SK-N-SH (cell line): Measurements from ENCODE around the gene AEN. TPM values are rescaled to one million over a fixed set of nuclear protein-coding genes. Genes with fewer than 3 reads are reported as not detected.

Source experiments
- CTCF ChIA-PET: fragments of 300-600, 350-600 bp; formaldehyde crosslinking; extraction: SDS; loops from one replicate; lab custom pipeline; 2021; lab: Yijun Ruan, JAX
- POLR2A ChIA-PET: fragments of 350-600 bp; sonication (Branson Sonifier 250); formaldehyde crosslinking; extraction: SDS; loops from one replicate; lab custom pipeline; 2020; ENCODE audit warnings: antibody characterized with exemption, inconsistent platforms; lab: Yijun Ruan, JAX
- DNase-seq: peaks from one replicate; pipeline ENCODE4 v3.0.0; 2012
- H2AFZ ChIP-seq: fragments of 200-600 bp; sonication (generic); 2 replicates; pipeline ENCODE4 v1.8.1; 2016; ENCODE audit warnings: antibody characterized with exemption, mild to moderate bottlenecking, low read depth
- H3F3A ChIP-seq: fragments of 200-600 bp; sonication (generic); replicated peaks from 2 replicates; pipeline ENCODE3; 2016; ENCODE audit warnings: antibody characterized with exemption, mild to moderate bottlenecking; ENCODE audit not compliant: insufficient read depth
- H3K27ac ChIP-seq, 2 experiments: fragments of 200-500 bp in 1 of 2; fragments of 200-600 bp in 1 of 2; sonication (Bioruptor generic) in 1 of 2; sonication (generic), shearing (Covaris generic) in 1 of 2; 2 replicates each; pipeline versions ENCODE4 v1.5.1 to v1.6.1; 2014 to 2016; ENCODE audit warnings: low read depth in 2 of 2, inconsistent platforms in 1 of 2, low read length in 1 of 2, mild to moderate bottlenecking in 1 of 2, mixed read lengths in 1 of 2
- H3K27me3 ChIP-seq: fragments of 200-600 bp; sonication (generic), shearing (Covaris generic); 2 replicates; pipeline ENCODE4 v1.6.1; 2016; ENCODE audit warnings: mixed run types; ENCODE audit not compliant: insufficient read depth
- H3K36me3 ChIP-seq, 2 experiments: fragments of 200-500 bp in 1 of 2; fragments of 200-600 bp in 1 of 2; sonication (Bioruptor generic) in 1 of 2; sonication (generic) in 1 of 2; replicated peaks in 1 of 2; 2 replicates each; pipeline versions ENCODE3 to v1.5.1; 2014 to 2016; ENCODE audit warnings: low read length in 1 of 2, mild to moderate bottlenecking in 1 of 2; ENCODE audit not compliant: insufficient read depth in 2 of 2, control insufficient read depth in 1 of 2
- H3K4me1 ChIP-seq, 2 experiments: fragments of 200-500 bp in 1 of 2; fragments of 200-600 bp in 1 of 2; sonication (Bioruptor generic) in 1 of 2; sonication (generic), shearing (Covaris generic) in 1 of 2; 2 replicates each; pipeline versions ENCODE4 v1.5.1 to v1.6.1; 2014 to 2016; ENCODE audit warnings: low read depth in 1 of 2, low read length in 1 of 2, mixed run types in 1 of 2; ENCODE audit not compliant: insufficient read depth in 2 of 2, control insufficient read depth in 1 of 2
- H3K4me2 ChIP-seq: fragments of 200-600 bp; sonication (generic), shearing (Covaris generic); 2 replicates; pipeline ENCODE4 v1.6.1; 2017; ENCODE audit warnings: mixed run types
- H3K4me3 ChIP-seq, 2 experiments: fragments of 200-500 bp in 1 of 2; fragments of 200-600 bp in 1 of 2; sonication (Bioruptor generic) in 1 of 2; sonication (generic), shearing (Covaris generic) in 1 of 2; 2 replicates each; pipeline versions ENCODE4 v1.5.1 to v1.8.1; 2014 to 2016; ENCODE audit warnings: low read depth in 2 of 2, inconsistent platforms in 1 of 2, low read length in 1 of 2, mild to moderate bottlenecking in 1 of 2, mixed read lengths in 1 of 2, moderate library complexity in 1 of 2
- H3K79me2 ChIP-seq: fragments of 200-600 bp; sonication (generic); 2 replicates; pipeline ENCODE4 v1.8.1; 2017; ENCODE audit warnings: mild to moderate bottlenecking; ENCODE audit not compliant: insufficient read depth
- H3K9ac ChIP-seq: fragments of 200-600 bp; sonication (generic); 2 replicates; pipeline ENCODE4 v1.6.1; 2017; ENCODE audit warnings: mixed run types
- H3K9me2 ChIP-seq: fragments of 200-600 bp; sonication (generic); 2 replicates; pipeline ENCODE4 v1.6.1; 2017; ENCODE audit warnings: mixed run types
- H3K9me3 ChIP-seq: fragments of 200-600 bp; sonication (generic); 2 replicates; pipeline ENCODE4 v1.6.1; 2017; ENCODE audit warnings: mixed run types, mild to moderate bottlenecking, moderate library complexity
- H4K20me1 ChIP-seq: fragments of 200-600 bp; sonication (generic); 2 replicates; pipeline ENCODE4 v1.6.1; 2017; ENCODE audit warnings: mild to moderate bottlenecking, mixed run types; ENCODE audit not compliant: insufficient read depth
- GATA2 ChIP-seq: sonication (generic); formaldehyde crosslinking; IDR thresholded peaks from 2 replicates; pipeline ENCODE4 v1.5.0; 2020; ENCODE audit warnings: mild to moderate bottlenecking, missing genetic modification reagents
- JUND ChIP-seq: IDR thresholded peaks from 2 replicates; pipeline ENCODE4 v1.4.0; 2012
- MEF2A ChIP-seq: IDR thresholded peaks from 2 replicates; pipeline ENCODE4 v1.4.0; 2012; ENCODE audit warnings: low read depth, borderline replicate concordance
- NFIC ChIP-seq: IDR thresholded peaks from 2 replicates; pipeline ENCODE4 v1.4.0; 2012; ENCODE audit warnings: borderline replicate concordance
- RFX5 ChIP-seq: IDR thresholded peaks from 2 replicates; pipeline ENCODE4 v1.6.1; 2012; ENCODE audit warnings: mild to moderate bottlenecking, improper control_type of control experiment, low read length
- RXRA ChIP-seq: IDR thresholded peaks from 2 replicates; pipeline ENCODE4 v1.4.0; 2012; ENCODE audit warnings: low read depth, mild to moderate bottlenecking, borderline replicate concordance
- SIN3A ChIP-seq: IDR thresholded peaks from 2 replicates; pipeline ENCODE4 v1.6.1; 2012; ENCODE audit warnings: low read depth, mild to moderate bottlenecking, low read length, moderate library complexity, borderline replicate concordance
- SMC3 ChIP-seq: IDR thresholded peaks from 2 replicates; pipeline ENCODE4 v1.6.1; 2012; ENCODE audit warnings: low read depth, low read length, improper control_type of control experiment
- TCF12 ChIP-seq: IDR thresholded peaks from 2 replicates; pipeline ENCODE4 v1.4.0; 2012
- YY1 ChIP-seq: IDR thresholded peaks from 2 replicates; pipeline ENCODE4 v1.4.0; 2012; ENCODE audit warnings: low read depth, mild to moderate bottlenecking
- WGBS: methylation state at CpG from one replicate; pipeline ENCODE4 v1.1.6; 2017; ENCODE audit warnings: low lambda C conversion rate; 5-methylcytosine and 5-hydroxymethylcytosine counted together
- polyA plus RNA-seq, 3 experiments: library from polyadenylated mRNA; depleted of rRNA; stranded (reverse); fragments of >200 nt; gene quantifications; 2 replicates each; pipeline ENCODE4 v1.2.3, GENCODE V29; 2012
- TF ChIP-seq, protein P1 (sequence below): IDR thresholded peaks from 2 replicates; pipeline ENCODE4; 2012
- TF ChIP-seq, protein P2 (sequence below): IDR thresholded peaks from 2 replicates; pipeline ENCODE4 v1.4.0; 2012; ENCODE audit warnings: low read depth
- TF ChIP-seq, protein P3 (sequence below): IDR thresholded peaks from 2 replicates; pipeline ENCODE4 v1.4.0; 2012; ENCODE audit warnings: low read depth, borderline replicate concordance
- TF ChIP-seq, protein P4 (sequence below): fragments of 200-600 bp; sonication (generic); IDR thresholded peaks from 2 replicates; pipeline ENCODE4 v1.6.1; 2017; ENCODE audit warnings: antibody characterized with exemption, mild to moderate bottlenecking, moderate library complexity

AEN gene
- polyA plus RNA-seq, 1 of the 3 experiments (the other 2 are of a cell fraction): 46.4 TPM

DNA sequence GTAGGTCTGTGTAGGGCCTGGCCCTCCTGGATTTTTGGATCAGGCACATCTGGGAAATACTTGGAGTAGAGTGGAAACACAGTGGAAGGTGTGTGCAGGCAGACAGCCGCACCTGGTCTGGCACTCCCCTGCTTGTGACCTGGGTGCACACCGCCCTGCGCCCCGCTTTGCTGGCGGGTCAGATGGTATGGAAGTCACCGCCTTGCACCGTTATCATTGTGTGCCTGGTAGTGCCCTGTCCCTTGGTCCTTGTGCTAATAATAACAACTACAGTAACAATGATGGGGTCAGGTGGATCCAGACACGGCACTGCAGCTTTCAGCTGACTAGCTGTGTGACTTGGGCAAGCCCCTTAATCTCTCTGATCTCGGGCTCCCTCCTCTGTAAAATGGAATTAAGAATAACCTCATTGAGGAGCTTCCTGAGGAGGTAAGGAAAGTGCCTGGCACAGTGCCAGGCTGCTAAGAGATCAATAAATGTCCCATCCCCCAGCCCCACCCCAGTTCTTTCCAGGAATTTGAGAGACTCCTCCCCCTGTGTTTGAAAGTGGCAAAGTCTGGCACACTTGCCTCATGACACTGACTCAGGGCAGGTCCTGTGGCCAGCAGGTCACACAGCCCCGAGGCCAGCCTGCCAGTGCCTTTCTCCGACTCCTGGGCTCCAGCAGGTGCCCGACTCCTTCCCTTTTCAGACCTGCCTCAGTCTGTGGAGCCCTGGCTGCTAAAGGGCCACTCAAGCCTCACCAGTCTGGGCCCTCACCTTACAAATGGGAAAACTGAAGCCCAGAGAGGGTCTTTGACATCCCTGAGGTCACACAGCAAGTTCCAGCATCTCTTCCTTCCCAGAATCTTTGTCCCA, 27.4 kb downstream of the AEN start:
- 90% methylated on average over 11 of the region's 12 CpGs for WGBS
- no peaks in the 10 kb centered on the region for H3K27me3 ChIP-seq
- peak overlapping the region; percentile 33; the same call in 1 of the 2 replicates for H3K4me2 ChIP-seq
- H3K36me3 ChIP-seq: no peaks in the 10 kb centered on the region
- TF ChIP-seq SIN3A (no peak), RXRA (no peak)
- peaks cover 5% of the 10 kb centered on the region for H3F3A ChIP-seq
- peak overlapping the region in 1 of 2 experiments; percentile 76; a peak in 2 of 4 replicates for H3K27ac ChIP-seq
- CTCF ChIA-PET: interaction anchor here (1.0 to 1.9 kb wide), 2 partner anchors 8 to 11 kb away, joined by 3 to 9 read pairs; no protein-coding TSS in a partner anchor
- no peaks in the 10 kb centered on the region for H3K9me2 ChIP-seq
- no peaks in the 10 kb centered on the region for H3K9me3 ChIP-seq
- H2AFZ ChIP-seq: no peak overlapping the region
- no peak overlapping the region for H3K4me3 ChIP-seq
- H3K4me1 ChIP-seq: peaks cover 6 to 28% of the 10 kb centered on the region in 2 experiments; a peak in 2 of 4 replicates
- no peak overlapping the region for H3K9ac ChIP-seq
- no peaks in the 10 kb centered on the region for H4K20me1 ChIP-seq
- POLR2A ChIA-PET: no interaction called here
- peak; percentile 29 for DNase-seq
- no peaks in the 10 kb centered on the region for H3K79me2 ChIP-seq

DNA sequence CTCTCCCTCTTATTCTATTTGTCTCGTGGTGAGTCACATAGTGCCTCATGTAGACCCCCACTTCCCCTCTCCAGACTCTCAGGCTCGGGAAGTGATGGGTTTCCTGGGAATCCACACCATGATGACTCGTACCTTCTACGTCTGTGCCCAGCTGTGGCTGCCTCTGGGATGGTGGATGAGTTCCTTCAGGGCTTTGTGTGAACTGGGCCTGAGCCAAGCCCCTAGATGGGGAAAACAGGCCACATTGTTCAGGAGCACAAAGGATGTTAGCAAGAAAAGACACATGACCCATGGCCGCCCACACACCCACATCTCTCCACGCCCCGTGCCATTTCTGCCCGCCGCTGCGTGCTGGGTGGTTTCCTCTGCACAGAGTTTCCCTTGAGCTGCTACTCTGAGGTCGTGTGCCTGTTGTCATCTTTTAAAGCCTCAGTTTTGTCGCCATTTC, 28.2 kb downstream of the AEN start:
- H3K79me2 ChIP-seq: no peaks in the 10 kb centered on the region
- H3K36me3 ChIP-seq: no peaks in the 10 kb centered on the region
- peak overlapping the region in 1 of 2 experiments; percentile 76; a peak in 2 of 4 replicates for H3K27ac ChIP-seq
- H3K9me2 ChIP-seq: no peaks in the 10 kb centered on the region
- ChIA-PET CTCF (interaction anchor here (1.0 kb wide), 1 partner anchor 10 kb away, joined by 3 read pairs; no protein-coding TSS in a partner anchor), POLR2A (no interaction called here)
- peak; percentile 43 for DNase-seq
- H3K4me1 ChIP-seq: peaks cover 6 to 31% of the 10 kb centered on the region in 2 experiments; a peak in 2 of 4 replicates
- no peak overlapping the region for H3K9ac ChIP-seq
- H3F3A ChIP-seq: peaks cover 5% of the 10 kb centered on the region
- no peaks in the 10 kb centered on the region for H3K9me3 ChIP-seq
- H3K27me3 ChIP-seq: no peaks in the 10 kb centered on the region
- H4K20me1 ChIP-seq: no peaks in the 10 kb centered on the region
- TF ChIP-seq JUND (0 out of 2 replicates have a peak, but pooled peaks have one; percentile 29), TCF12 (peak; percentile 45), SMC3 (no peak), NFIC (peak; percentile 31; the same call in 1 of the 2 replicates)
- H3K4me2 ChIP-seq: peak overlapping the region; percentile 33; the same call in 1 of the 2 replicates
- H3K4me3 ChIP-seq: no peak overlapping the region
- WGBS: 53% methylated on average over 12 of the region's 12 CpGs
- no peak overlapping the region for H2AFZ ChIP-seq

DNA sequence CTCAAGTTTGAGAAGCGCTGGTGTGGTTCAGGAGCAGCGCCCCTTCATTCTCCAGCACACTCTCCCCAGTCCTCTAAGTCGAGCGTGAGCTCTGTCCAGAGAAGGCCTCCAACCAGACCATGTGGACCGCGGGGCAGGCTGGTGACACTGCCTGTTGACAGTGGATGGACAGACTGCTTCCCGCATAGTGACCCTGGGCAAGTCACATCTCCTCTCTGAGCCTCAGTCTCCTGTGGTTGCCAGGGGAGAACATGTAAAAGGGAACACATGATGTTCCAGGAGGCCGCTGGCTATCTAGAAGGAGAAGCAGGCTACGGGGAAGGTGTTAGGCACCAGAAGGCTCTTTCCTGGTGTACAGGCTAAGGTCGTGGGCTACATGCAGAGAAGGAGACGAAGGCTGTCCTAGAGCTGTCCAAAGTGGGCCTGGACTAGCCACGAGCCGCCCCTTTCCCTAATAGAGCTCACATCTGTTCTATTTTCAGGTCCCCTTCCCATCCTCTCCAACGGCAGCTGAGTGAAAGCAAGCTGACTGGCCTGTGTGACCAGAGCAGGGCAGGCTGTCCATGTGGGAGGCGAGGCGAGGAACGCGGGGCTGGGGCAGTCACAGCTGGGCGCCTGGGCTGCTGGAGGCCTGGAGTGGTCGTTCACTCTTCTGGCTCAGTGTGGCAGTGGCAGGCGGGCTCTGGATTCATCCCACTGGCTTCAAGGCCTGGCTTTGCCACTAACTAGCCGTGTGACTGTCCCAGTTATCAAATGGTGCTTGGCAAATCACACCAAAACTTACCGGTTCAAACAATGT, 28.8 kb downstream of the AEN start:
- 85% methylated on average over 21 of the region's 23 CpGs for WGBS
- ChIA-PET POLR2A (no interaction called here), CTCF (interaction anchor here (1.0 kb wide), 1 partner anchor 10 kb away, joined by 3 read pairs; no protein-coding TSS in a partner anchor)
- H4K20me1 ChIP-seq: no peaks in the 10 kb centered on the region
- TF ChIP-seq NFIC: no peak
- TF ChIP-seq GATA2 (CRISPR knock-in tag): no peak
- TF ChIP-seq RFX5: no peak
- TF ChIP-seq, protein P1, sequence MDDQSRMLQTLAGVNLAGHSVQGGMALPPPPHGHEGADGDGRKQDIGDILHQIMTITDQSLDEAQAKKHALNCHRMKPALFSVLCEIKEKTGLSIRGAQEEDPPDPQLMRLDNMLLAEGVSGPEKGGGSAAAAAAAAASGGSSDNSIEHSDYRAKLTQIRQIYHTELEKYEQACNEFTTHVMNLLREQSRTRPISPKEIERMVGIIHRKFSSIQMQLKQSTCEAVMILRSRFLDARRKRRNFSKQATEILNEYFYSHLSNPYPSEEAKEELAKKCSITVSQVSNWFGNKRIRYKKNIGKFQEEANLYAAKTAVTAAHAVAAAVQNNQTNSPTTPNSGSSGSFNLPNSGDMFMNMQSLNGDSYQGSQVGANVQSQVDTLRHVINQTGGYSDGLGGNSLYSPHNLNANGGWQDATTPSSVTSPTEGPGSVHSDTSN: no peak
- TF ChIP-seq YY1: no peak
- TF ChIP-seq JUND: no peak
- TF ChIP-seq, protein P2, sequence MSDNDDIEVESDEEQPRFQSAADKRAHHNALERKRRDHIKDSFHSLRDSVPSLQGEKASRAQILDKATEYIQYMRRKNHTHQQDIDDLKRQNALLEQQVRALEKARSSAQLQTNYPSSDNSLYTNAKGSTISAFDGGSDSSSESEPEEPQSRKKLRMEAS: no peak
- TF ChIP-seq, protein P3, sequence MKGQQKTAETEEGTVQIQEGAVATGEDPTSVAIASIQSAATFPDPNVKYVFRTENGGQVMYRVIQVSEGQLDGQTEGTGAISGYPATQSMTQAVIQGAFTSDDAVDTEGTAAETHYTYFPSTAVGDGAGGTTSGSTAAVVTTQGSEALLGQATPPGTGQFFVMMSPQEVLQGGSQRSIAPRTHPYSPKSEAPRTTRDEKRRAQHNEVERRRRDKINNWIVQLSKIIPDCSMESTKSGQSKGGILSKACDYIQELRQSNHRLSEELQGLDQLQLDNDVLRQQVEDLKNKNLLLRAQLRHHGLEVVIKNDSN: no peak
- TF ChIP-seq MEF2A: no peak
- TF ChIP-seq, protein P4, sequence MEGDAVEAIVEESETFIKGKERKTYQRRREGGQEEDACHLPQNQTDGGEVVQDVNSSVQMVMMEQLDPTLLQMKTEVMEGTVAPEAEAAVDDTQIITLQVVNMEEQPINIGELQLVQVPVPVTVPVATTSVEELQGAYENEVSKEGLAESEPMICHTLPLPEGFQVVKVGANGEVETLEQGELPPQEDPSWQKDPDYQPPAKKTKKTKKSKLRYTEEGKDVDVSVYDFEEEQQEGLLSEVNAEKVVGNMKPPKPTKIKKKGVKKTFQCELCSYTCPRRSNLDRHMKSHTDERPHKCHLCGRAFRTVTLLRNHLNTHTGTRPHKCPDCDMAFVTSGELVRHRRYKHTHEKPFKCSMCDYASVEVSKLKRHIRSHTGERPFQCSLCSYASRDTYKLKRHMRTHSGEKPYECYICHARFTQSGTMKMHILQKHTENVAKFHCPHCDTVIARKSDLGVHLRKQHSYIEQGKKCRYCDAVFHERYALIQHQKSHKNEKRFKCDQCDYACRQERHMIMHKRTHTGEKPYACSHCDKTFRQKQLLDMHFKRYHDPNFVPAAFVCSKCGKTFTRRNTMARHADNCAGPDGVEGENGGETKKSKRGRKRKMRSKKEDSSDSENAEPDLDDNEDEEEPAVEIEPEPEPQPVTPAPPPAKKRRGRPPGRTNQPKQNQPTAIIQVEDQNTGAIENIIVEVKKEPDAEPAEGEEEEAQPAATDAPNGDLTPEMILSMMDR: no peak
- H3K4me3 ChIP-seq: no peak overlapping the region
- no peaks in the 10 kb centered on the region for H3K27me3 ChIP-seq
- H3K9ac ChIP-seq: no peak overlapping the region
- no peaks in the 10 kb centered on the region for H3K9me3 ChIP-seq
- no peak for DNase-seq
- H3K27ac ChIP-seq: peak overlapping the region in 1 of 2 experiments; percentile 76; a peak in 1 of 4 replicates
- peaks cover 5% of the 10 kb centered on the region for H3F3A ChIP-seq
- no peak overlapping the region for H3K4me2 ChIP-seq
- no peaks in the 10 kb centered on the region for H3K36me3 ChIP-seq
- H2AFZ ChIP-seq: no peak overlapping the region
- H3K79me2 ChIP-seq: no peaks in the 10 kb centered on the region
- H3K4me1 ChIP-seq: peaks cover 6 to 31% of the 10 kb centered on the region in 2 experiments; a peak in 2 of 4 replicates
- no peaks in the 10 kb centered on the region for H3K9me2 ChIP-seq
